Liver (tissue), 9 donors: ENCODE measurements around the gene TTC7B. TPM values are rescaled to one million over a fixed set of nuclear protein-coding genes. Genes with fewer than 3 reads are reported as not detected.

Experiments
- DNase-seq: peaks from one replicate; pipeline ENCODE4 v3.0.0-alpha.2; 2017; ENCODE audit warnings: low spot score
- H3K27ac ChIP-seq, 2 donors: one replicate each; pipeline ENCODE4 v1.7.0; 2013; ENCODE audit warnings: inconsistent platforms in 2 of 2, low read length in 2 of 2, control low read depth in 1 of 2, low read depth in 1 of 2, mild to moderate bottlenecking in 1 of 2
- H3K27me3 ChIP-seq, 4 donors: one replicate each; pipeline versions ENCODE4 v1.6.1 to v1.7.0; 2013; ENCODE audit warnings: low read length in 3 of 4, inconsistent platforms in 1 of 4, mild to moderate bottlenecking in 1 of 4, moderate library complexity in 1 of 4; ENCODE audit not compliant: control insufficient read depth in 4 of 4, insufficient read depth in 4 of 4
- H3K36me3 ChIP-seq, 4 donors: one replicate each; pipeline versions ENCODE4 v1.6.1 to v1.7.0; 2013; ENCODE audit warnings: low read length in 3 of 4, mild to moderate bottlenecking in 3 of 4, low read depth in 1 of 4, moderate library complexity in 1 of 4; ENCODE audit not compliant: control insufficient read depth in 4 of 4, insufficient read depth in 3 of 4
- H3K4me1 ChIP-seq, 4 donors: one replicate each; pipeline versions ENCODE4 v1.6.1 to v1.7.0; 2013; ENCODE audit warnings: low read length in 3 of 4, mild to moderate bottlenecking in 3 of 4, moderate library complexity in 1 of 4; ENCODE audit not compliant: control insufficient read depth in 4 of 4, insufficient read depth in 4 of 4
- H3K4me3 ChIP-seq, 3 donors: one replicate each; pipeline versions ENCODE4 v1.6.1 to v1.7.0; 2013; ENCODE audit warnings: low read length in 3 of 3, control low read depth in 1 of 3, low read depth in 1 of 3, mild to moderate bottlenecking in 1 of 3
- H3K9ac ChIP-seq, 2 donors: one replicate each; pipeline ENCODE4 v1.7.0; 2013; ENCODE audit warnings: low read length in 2 of 2, mild to moderate bottlenecking in 2 of 2, moderate library complexity in 2 of 2, control low read depth in 1 of 2, low read depth in 1 of 2
- H3K9me3 ChIP-seq, 4 donors: one replicate each; pipeline versions ENCODE4 v1.6.1 to v1.7.0; 2013; ENCODE audit warnings: low read length in 3 of 4; ENCODE audit not compliant: control insufficient read depth in 4 of 4
- ATF3 ChIP-seq: IDR thresholded peaks from 2 replicates; pipeline ENCODE4 v1.6.1; 2016; ENCODE audit warnings: antibody characterized with exemption
- CTCF ChIP-seq: fragments of 150-350 bp; IDR thresholded peaks from 2 replicates; pipeline ENCODE4 v1.5.1; 2017; ENCODE audit warnings: improper control_type of control experiment, low read depth, low read length; ENCODE audit not compliant: missing input control
- EGR1 ChIP-seq, 2 donors: IDR thresholded peaks; 2 replicates each; pipeline ENCODE4 v1.6.1; 2016 to 2018; ENCODE audit warnings: antibody characterized with exemption in 2 of 2, low read depth in 2 of 2
- FOXA1 ChIP-seq: IDR thresholded peaks from 2 replicates; pipeline ENCODE4 v1.6.1; 2016; ENCODE audit warnings: antibody characterized with exemption
- FOXA2 ChIP-seq: IDR thresholded peaks from 2 replicates; pipeline ENCODE4 v1.6.1; 2016; ENCODE audit warnings: antibody characterized with exemption
- GABPA ChIP-seq, 2 donors: IDR thresholded peaks in 1 of 2; conservative IDR thresholded peaks in 1 of 2; 2 replicates each; pipeline ENCODE4 v1.6.1; 2016; ENCODE audit warnings: antibody characterized with exemption in 2 of 2, mild to moderate bottlenecking in 1 of 2, moderate library complexity in 1 of 2
- HNF4A ChIP-seq, 2 donors: conservative IDR thresholded peaks; 2 replicates each; pipeline ENCODE4 v1.6.1; 2016; ENCODE audit warnings: antibody characterized with exemption in 2 of 2, mild to moderate bottlenecking in 2 of 2
- HNF4G ChIP-seq: IDR thresholded peaks from 2 replicates; pipeline ENCODE4 v1.6.1; 2016; ENCODE audit warnings: antibody characterized with exemption
- JUND ChIP-seq, 2 donors: IDR thresholded peaks; 2 replicates each; pipeline ENCODE4 v1.6.1; 2016; ENCODE audit warnings: antibody characterized with exemption in 2 of 2
- MAX ChIP-seq: IDR thresholded peaks from 2 replicates; pipeline ENCODE4 v1.6.1; 2016; ENCODE audit warnings: antibody characterized with exemption
- NR2F2 ChIP-seq: IDR thresholded peaks from 2 replicates; pipeline ENCODE4 v1.6.1; 2016; ENCODE audit warnings: antibody characterized with exemption
- RAD21 ChIP-seq, 2 donors: IDR thresholded peaks; 2 replicates each; pipeline ENCODE4 v1.6.1; 2016; ENCODE audit warnings: antibody characterized with exemption in 2 of 2, mild to moderate bottlenecking in 2 of 2
- REST ChIP-seq: IDR thresholded peaks from 2 replicates; pipeline ENCODE4 v1.6.1; 2016; ENCODE audit warnings: antibody characterized with exemption, mild to moderate bottlenecking
- RXRA ChIP-seq, 2 donors: IDR thresholded peaks; 2 replicates each; pipeline ENCODE4 v1.6.1; 2017 to 2018; ENCODE audit warnings: antibody characterized with exemption in 2 of 2, mild to moderate bottlenecking in 1 of 2
- SP1 ChIP-seq: IDR thresholded peaks from 2 replicates; pipeline ENCODE4 v1.6.1; 2018; ENCODE audit warnings: antibody characterized with exemption, mild to moderate bottlenecking
- TAF1 ChIP-seq: conservative IDR thresholded peaks from 2 replicates; pipeline ENCODE4 v1.6.1; 2016; ENCODE audit warnings: antibody characterized with exemption, mild to moderate bottlenecking
- YY1 ChIP-seq: IDR thresholded peaks from 2 replicates; pipeline ENCODE4 v1.6.1; 2016; ENCODE audit warnings: antibody characterized with exemption, mild to moderate bottlenecking
- ZBTB33 ChIP-seq: IDR thresholded peaks from 2 replicates; pipeline ENCODE4 v1.6.1; 2016; ENCODE audit warnings: antibody characterized with exemption
- WGBS: extraction: QIAGEN DNeasy Blood & Tissue Kit; methylation state at CpG from one replicate; pipeline ENCODE4 v1.1.7; 2013; 5-methylcytosine and 5-hydroxymethylcytosine counted together
- polyA plus RNA-seq, 2 donors: library from polyadenylated mRNA; stranded (reverse) in 1 of 2; unstranded in 1 of 2; fragments of 200-250 nt in 1 of 2; fragments of >200 nt in 1 of 2; fragmentation: Nextera tagmentation in 1 of 2; extraction: Ambion mirVana in 1 of 2; gene quantifications; one replicate each; pipeline versions ENCODE4 v1.2.1 to v1.2.3, GENCODE V29; 2013 to 2015
- total RNA-seq, 2 donors: library from RNA; depleted of rRNA; stranded (reverse); fragments of >200 nt; gene quantifications; one replicate each; pipeline ENCODE4 v1.2.3, GENCODE V29; 2014
- donor health status: healthy.
- donor health status: healthy.
- donor health status: healthy.
- donor health status: healthy.
- donor health status: healthy.

The TTC7B gene
- total and polyA plus RNA-seq, 4 donors: 9.1 to 31.0 (median 12.5) TPM

- no peaks in the 10 kb centered on the region for H3K4me1 ChIP-seq
- WGBS: 88% methylated on average over 9 of the region's 9 CpGs
- H3K36me3 ChIP-seq: no peaks in the 10 kb centered on the region
- no peak for DNase-seq
- no peaks in the 10 kb centered on the region for H3K27me3 ChIP-seq
- TF ChIP-seq NR2F2 (no peak), REST (no peak), ZBTB33 (no peak), JUND (IDR thresholded peaks at IDR 0.05) (no peak), SP1 (no peak), HNF4G (no peak), RXRA (IDR thresholded peaks at IDR 0.05) (no peak), YY1 (no peak), CTCF (no peak), FOXA1 (no peak), RAD21 (IDR thresholded peaks at IDR 0.05) (no peak), HNF4A (conservative IDR thresholded peaks at IDR 0.05) (no peak), FOXA2 (no peak), EGR1 (IDR thresholded peaks at IDR 0.05; ENCODE audit: low read depth in 2 of 2) (no peak), TAF1 (no peak), MAX (no peak), ATF3 (no peak), GABPA (IDR thresholded peaks at IDR 0.05 in 1 of 2, conservative IDR thresholded peaks at IDR 0.05 in 1 of 2) (no peak)
- no peak overlapping the region for H3K9ac ChIP-seq
- no peak overlapping the region for H3K27ac ChIP-seq
- H3K9me3 ChIP-seq: no peaks in the 10 kb centered on the region
- no peak overlapping the region for H3K4me3 ChIP-seq
Measured at GRCh38 chr14:90546767-90547166, 269.5 kb downstream of the TTC7B start.
